Uterus (tissue), 2 donors: ENCODE data around the gene KCNMB1.

Source experiments
- POLR2A ChIP-seq, 2 donors: fragments of 450-650 bp; IDR thresholded peaks; one replicate each; pipeline ENCODE4 v1.6.1; 2016; ENCODE audit warnings: antibody characterized with exemption in 2 of 2, mild to moderate bottlenecking in 1 of 2, moderate library complexity in 1 of 2
- TF ChIP-seq, protein P1 (sequence below), 4 experiments: fragments of 200-600 bp in 2 of 4; fragments of 450-650 bp in 2 of 4; sonication (generic) in 2 of 4; IDR thresholded peaks; one replicate each; pipeline ENCODE4 v1.5.1; 2016 to 2019; ENCODE audit warnings: antibody characterized with exemption in 4 of 4, mild to moderate bottlenecking in 2 of 4, moderate library complexity in 1 of 4

GRCh38 chr5:170380361-170380951, 8.7 kb downstream of the KCNMB1 start:
- TF ChIP-seq POLR2A (IDR thresholded peaks at IDR 0.05): no peak
- TF ChIP-seq, protein P1, sequence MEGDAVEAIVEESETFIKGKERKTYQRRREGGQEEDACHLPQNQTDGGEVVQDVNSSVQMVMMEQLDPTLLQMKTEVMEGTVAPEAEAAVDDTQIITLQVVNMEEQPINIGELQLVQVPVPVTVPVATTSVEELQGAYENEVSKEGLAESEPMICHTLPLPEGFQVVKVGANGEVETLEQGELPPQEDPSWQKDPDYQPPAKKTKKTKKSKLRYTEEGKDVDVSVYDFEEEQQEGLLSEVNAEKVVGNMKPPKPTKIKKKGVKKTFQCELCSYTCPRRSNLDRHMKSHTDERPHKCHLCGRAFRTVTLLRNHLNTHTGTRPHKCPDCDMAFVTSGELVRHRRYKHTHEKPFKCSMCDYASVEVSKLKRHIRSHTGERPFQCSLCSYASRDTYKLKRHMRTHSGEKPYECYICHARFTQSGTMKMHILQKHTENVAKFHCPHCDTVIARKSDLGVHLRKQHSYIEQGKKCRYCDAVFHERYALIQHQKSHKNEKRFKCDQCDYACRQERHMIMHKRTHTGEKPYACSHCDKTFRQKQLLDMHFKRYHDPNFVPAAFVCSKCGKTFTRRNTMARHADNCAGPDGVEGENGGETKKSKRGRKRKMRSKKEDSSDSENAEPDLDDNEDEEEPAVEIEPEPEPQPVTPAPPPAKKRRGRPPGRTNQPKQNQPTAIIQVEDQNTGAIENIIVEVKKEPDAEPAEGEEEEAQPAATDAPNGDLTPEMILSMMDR (IDR thresholded peaks at IDR 0.05): no peak
